ENCODE measurements around the gene PTPRK.
A peak's percentile ranks its signal among the peaks of the same experiment; 100 is the strongest.
"Not testable (repeated sequence)": the region's sequence is repeated elsewhere in the genome, so short reads cannot be mapped to it uniquely, and the experiment has no call there.

PTPRK gene

DNA sequence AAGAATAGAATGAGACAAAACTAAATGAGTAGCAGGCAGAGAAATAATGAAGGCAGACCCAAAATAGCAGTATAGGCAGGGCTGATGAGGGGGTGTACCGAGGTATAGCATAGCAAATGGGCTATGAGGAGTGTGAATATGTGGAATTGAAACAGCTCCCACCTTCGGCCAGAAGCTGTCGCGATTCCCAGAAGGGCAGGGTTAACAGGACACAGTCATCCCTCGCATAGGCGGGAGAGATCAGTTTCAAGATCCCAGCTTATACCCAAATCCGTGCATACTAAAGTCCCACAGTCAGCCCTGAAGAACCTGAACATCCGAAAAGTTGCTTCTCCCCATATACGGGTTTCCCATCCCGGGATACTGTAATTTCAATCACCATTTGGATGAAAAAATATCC lies 82.7 kb downstream of the PTPRK start:
- DNase-seq, result no peak

DNA sequence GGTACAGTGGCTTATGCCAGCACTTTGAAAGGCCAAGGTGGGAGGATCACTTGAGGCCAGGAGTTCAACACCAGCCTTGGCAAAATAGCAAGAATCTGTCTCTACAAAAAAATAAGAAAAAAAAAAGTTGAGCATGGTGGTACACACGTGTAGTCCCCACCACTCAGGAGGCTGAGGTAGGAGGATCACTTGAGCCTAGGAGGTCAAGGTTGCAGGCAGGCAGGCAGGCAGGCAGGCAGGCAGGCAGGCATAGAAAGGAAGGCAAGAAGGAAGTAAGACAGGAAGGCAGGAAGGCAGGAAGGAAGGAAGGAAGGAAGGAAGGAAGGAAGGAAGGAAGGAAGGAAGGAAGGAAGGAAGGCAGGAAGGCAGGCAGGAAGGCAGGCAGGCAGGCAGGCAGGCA lies 85.6 kb downstream of the PTPRK start:
- DNase-seq, result not testable (repeated sequence)

DNA sequence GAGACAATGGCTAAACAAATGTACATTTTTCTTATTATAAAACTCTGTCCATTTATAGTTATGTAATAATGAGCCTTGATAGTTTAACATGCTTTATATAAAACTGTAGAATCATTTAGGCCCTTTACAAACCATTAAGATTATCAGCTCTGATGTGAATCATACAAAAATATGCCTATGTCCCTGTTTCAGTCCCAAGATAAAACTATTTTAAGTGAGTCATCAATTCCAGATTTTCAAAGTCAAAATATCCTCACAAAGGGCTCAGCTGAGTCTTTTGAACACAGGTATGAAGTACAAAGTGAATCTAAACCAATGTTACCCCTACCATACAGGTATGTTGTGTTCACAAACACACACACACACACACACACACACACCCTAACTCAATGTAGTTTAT lies 88.0 kb downstream of the PTPRK start:
- DNase-seq, result peak; percentile 71

DNA sequence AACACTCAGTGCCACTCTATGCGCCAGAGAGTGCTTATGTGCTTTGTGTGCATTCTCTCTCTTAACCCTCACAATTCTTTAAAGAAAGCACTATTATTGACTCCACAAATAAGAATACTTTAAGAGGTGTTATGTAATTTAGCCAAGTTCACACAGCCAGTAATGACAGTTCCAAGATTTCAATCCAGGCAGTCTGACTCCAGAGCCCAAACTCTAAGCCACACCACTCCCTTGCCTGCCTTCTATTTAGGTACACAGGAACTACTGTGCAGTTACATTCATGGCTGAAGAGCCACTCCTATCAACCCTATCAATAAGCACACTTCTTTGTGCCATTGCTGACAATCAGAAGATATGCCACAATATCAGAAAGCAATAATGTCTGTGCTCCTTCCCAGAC lies 93.3 kb downstream of the PTPRK start:
- DNase-seq, result no peak

DNA sequence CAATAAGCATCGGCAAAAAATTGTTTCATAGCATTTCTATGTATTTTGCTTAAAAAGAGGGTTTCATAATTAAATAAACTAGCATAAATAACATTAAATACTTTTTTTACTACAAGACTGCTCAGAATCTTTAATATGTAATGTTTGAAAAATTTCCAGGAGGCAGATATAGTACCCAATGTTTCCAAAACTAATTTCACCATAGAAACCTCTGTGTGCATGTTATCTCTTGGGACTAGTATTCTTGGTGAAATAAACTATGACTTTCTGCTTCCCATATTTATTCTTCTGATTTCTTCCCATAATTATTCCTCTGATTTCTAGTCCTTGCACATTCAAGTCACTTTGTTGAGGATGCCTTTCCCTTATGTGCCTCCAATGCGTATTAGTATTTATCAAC lies 94.5 kb downstream of the PTPRK start:
- no peak for DNase-seq

DNA sequence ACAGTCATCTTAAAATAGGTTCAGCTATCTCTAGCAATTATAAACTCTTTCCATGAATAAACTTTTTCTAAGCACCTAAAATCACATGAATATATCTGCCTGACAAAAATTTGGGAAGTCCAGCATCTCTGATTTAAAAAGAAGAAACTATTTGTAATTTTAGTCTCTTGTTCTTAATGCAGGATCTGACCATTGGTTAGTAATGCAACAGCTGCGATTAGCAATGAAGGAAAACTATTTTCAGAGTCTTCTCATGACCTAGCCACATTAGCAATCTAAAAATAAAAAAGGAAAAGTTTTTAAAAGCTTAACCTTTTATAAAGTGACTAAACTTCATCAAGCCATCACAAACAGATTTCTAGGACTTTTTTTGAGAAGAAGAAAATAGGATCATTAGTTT lies 97.5 kb downstream of the PTPRK start:
- DNase-seq, result no peak

DNA sequence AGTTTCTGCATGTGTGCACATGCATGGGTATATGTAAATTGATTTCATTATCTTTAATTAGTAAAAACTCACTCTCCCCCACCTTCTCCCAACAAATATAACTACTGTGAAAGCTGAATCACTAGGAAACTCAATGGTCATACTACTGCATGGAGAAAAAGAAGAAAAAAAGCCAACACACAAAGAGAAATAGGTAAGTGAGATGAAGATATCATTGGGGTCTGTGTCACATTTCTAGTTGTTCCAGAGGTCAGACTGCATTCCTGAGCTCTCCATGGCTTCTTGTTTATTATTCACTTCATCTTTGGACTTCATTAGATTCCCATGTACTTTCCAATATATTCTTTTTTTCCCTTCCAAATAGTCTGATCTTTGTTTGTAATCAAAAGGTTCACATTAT lies 98.2 kb downstream of the PTPRK start:
- no peak for DNase-seq

DNA sequence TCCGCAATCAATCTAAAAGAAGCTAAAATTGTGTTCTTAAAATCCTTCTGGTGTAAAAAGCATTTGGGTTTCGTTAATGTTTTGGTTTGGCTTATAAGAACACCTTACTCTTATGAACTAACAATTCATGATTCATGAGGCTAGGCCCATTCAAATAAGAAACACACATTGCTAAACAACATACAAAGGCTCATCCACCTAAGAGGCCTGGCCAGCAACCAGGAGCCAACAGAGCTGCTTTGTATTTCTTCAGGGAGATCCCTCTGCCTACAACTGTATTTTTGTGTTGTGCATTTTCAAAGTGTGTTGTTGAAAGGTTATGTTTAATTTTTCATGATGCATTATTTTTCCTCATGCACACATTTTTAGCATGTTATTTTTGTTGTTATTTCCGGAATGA lies 98.6 kb downstream of the PTPRK start:
- DNase-seq, result no peak

DNA sequence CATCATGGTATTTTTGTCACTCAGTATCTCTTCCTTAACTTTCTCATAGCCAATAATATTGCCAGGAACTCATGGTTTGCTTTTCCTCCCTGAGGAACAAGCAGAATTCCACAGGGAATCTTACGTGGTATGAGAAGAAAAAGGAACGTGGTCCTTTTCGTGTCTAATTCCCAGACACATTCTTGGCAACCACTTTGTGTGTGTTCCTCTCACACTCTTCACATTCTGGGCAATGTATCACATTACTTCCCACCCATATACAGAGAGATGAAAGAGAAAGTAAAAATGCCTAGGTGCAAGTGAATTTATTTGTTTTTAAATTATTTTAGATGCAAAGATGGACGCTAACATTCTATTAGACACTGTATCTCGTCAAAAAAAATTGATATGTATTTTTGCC lies 102.7 kb downstream of the PTPRK start:
- peak; percentile 20 for DNase-seq

DNA sequence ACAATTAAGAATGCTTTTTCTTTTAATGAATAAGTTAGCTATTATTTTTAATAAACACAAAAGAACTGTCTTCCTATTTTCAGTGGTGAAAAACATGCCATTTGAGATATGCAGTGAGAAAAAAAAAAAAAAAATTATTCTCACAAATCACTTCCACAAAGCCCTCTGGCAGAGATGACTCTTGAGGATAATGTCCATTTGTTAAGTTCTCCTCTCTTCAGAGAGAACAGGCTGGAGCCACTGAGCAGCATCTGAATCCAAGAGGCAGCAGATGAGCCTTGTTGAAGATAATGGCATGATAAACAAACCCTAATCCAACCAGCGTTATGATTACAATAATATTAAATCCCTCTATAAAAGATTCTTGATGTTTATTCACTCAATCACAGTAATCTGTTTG lies 105.0 kb downstream of the PTPRK start:
- DNase-seq, result no peak

DNA sequence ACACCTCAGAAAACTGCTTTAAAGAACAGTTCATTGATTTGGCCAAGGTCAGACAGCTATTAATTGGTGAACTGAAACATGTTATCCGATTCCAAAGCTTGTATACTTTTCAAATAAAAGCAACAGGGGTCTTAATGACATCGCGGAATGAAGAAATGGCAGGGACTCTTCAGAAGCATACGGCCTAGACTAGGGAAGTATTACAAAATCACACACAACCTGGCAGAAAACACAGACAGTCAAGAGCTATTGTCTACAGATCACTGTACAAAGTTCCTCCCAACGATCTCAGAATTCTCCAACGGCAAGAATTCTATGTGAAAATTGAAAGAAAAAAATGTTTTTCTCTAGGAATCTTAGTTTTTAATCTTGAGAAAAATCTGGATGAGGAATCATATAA lies 105.5 kb downstream of the PTPRK start:
- no peak for DNase-seq

DNA sequence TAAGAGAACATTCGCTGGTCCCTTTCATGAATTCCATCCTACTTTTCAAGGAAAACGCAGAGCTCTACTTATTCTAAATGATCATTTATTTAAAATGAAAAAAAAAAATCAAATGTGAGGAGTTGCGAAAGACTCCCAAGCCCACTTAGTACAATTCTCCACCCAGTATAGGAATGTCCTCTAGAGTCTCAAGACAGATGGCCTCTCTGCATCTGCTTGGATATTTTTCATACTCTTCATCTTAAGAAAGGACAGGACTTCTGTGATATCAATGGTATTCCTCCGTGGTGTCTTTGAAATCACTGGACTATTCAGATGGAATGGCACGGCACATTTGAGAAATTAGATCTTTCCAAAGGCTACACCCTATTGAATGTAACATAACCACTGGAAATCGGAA lies 107.1 kb downstream of the PTPRK start:
- DNase-seq, result no peak

DNA sequence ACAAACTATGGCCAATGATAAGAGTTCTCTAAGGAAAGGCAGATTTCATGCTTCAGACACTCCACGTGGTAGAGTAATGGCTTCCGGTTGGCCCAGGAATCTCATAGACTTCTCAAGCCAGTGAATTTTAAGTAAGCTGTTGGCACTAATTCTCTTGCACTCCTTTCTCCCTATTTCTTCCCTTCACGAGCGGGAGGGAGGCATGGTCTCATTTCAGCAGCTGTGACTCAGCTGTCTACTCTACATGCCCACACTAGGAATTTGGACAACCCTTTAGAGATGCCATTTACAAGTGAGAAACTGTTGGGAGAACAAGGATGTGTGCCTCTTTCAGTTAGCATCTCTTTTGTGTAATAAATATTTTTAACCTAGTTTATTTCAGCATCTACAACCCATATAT lies 107.7 kb downstream of the PTPRK start:
- no peak for DNase-seq

DNA sequence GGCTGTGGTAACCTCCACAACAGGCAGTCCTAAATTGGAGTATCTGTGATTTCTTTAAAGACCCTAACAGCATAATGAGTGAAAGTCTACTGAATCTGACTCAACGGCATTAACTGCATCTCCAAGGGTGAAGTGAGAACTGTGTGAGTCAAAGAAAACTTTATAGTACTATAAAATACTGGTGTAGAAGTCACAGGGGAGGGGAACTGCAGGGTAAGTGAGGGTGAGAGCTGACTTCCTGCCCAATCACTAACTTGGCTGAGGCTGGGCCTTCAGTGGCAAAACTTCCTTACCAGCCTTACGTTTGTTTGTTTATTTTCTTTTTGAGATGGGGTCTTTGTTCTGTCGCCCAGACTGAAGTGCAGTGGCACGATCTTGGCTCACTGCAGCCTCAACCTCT lies 109.8 kb downstream of the PTPRK start:
- no peak for DNase-seq

DNA sequence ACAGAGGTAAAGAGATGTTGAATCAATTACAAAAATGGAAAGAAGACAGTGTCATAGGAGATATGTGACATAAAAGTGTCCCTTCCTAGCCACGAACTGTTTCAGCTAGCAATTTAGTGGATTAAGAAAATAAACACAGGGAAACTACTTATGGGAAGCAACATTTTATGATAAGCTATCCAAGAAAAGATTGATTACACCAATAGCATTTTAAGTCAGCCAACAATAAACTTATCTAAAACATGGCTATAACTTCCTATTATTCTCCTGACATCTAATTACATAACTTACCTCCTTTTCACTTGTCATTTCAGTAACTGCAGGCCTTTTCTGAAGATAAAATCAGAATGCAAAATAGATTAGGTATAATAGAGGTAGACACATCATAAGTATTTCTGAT lies 111.4 kb downstream of the PTPRK start:
- DNase-seq, result no peak

DNA sequence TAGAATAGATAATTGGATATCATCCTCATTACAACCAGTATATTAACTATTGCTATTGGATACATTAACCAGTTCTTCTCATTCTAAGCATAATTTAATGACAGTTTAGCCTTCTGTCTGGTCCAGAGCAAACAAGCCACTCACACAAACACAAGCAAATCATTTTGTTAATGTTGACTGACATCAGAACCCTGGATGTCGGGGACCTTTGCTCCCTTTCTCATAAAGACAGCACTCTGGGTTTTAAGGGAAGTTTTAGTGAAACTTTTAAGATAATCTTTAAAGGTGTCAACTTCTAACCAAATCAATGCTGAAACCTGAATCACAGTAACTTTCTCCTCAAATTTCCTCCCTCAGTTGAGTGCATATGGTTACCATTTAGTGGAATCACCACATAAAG lies 113.9 kb downstream of the PTPRK start:
- DNase-seq, result no peak

DNA sequence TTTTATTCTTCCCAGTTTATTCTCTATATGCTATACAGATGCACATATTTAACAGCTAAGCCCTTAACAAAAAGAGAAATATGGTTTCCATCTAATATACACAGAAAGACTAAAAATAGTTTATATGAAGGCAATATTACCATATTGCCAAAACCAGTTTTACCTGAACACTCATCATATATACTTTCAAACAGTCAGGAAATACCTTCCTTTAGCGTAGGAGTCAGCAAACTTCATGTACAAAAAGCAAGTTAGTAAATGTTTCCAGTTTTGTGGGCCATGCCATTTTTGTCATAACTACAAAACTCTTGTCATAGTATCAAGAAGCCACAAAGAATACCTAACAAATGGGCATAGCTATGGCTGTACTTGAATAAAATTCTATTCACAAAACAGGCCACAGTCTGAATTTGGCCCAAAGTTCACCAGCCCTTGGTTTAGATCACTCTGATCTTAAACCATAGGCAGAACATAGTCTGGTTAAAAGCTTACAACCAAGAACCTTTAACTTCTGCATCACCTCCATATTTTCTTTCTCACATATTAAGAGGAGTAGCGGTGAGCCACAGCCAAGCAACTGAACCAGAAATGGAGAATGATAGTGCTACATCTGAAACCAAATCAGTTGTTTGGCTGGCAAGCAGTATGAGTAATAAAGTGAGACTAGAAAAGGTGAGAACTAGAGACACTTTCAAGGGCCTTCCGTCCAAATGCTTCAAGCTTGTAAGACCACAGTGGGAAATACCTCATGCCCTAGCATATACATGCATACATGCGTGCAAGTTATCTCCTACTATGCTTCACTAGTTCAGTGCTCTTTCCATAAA lies 116.6 kb downstream of the PTPRK start:
- DNase-seq, result no peak

DNA sequence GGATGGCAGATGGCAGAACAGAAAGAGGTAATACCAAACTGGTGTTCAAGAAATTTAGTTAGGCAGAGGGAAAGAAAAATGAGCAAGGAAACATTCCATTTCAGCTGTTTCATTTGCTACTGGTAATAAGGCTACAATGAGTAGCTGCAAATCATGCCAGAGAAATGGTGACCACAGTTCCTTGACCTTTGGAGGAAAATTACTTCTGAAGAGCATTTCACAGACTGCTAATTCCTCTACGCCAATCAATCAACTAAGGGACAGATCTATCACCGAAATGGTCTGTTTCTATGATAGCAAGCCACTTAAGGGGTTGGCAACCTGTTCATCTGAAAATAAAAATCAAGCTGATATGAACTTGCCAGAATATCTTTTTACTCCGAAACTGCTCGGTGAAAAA lies 119.5 kb downstream of the PTPRK start:
- peak; percentile 24 for DNase-seq

DNA sequence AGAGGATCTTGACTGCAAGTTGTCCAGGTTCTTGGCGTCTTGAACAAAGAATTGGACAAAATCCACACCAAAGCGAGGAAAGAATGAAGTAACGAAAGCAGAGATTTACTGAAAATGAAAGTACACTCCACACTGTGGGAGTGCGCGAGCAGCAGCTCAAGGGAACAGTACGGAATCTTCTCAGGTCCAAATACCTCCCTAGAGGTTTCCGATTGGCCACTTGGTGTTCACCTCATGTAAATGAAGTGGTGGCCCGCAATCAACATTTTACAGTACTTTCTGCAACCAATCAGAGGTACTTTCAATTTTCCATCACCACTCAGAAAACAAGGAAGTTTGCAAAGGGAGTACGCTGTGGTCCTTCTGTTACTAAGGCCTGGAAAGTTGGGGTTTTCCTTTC lies 122.4 kb downstream of the PTPRK start:
- peak; percentile 20 for DNase-seq

DNA sequence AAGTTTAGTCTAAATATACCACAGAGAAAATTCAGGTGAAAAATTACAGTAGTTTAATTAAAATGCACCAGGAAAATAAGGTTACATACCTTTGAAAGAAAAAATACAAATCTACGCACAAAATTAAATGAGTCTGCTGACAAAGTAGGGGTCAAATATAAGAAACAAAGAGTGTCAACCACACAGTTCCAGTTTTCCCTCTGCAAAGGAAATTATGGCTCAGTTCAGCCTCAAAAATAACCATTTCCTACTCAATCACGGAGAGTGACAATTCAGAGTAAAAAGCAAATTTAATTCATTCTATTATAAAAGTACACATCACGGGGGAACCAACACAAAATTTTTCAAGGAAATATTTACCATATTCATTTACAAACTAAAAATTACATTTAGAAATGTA lies 124.8 kb downstream of the PTPRK start:
- no peak for DNase-seq

DNA sequence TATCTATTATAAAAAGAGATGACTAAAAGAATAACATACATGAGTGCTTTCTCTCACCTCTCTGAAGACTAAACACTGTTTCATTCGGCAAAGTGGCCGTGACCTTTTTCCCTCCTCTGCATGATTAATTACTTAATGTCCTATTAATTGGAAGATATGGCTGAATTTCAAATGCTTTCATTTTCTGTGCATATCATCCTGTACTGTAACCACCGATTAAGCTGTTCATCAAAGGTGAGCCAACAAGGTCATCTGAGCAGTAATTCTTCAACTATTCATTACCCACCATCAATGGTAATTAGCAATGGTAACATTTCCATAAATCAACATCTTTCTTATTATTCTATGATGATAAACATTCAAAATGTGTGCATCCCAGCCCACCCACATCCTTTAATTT lies 125.2 kb downstream of the PTPRK start:
- no peak for DNase-seq

DNA sequence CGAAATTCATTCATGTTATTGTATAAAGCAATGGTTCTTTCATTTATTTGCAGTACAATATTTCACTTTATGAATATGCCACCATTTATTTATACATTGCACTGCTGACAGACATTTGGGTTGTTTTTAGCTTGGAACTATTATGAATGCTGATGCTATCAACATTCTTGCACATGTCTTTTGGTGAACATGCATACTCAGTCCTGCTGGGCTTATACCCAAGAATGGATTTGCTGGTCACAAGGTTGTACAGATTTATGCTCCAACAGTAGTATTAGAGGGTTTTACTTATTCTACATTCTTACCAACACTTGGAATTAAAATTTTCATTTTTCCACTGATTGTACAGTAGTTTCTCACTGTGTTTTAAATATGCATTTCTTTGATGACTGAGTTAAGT lies 126.2 kb downstream of the PTPRK start:
- DNase-seq, result peak; percentile 29

DNA sequence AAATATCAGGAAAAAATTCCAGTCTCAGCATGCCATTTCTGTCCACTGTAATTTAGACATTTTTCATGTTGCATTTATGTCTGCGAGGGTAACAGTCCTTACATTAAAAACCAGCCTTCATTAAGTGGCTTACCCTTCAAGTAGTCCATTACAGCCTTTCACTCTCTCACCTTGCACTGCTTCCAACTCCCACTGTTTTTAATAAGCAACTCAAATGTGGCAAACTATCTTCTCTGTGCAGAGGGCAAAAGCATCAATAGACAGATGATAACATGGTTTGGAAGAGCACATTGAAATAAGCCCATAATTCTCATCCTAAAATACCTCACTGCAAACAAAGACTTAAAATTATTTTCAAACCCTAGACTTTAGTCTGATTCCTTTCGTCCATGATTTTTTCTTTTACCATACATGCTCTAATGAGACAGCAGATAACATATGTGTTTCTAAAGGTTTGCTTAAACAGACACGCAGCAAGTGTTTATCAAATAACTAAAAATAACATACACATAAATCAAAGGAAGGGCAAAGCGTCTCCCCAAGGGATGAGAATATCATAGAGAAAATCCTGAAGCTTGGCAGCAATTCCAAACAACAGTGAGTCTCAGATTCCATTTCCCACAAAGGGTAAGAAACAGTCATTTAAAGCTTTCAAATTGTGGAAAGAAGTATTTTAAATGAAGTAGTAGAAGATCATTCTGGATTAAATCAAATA lies 130.4 kb downstream of the PTPRK start:
- DNase-seq, result peak; percentile 16

DNA sequence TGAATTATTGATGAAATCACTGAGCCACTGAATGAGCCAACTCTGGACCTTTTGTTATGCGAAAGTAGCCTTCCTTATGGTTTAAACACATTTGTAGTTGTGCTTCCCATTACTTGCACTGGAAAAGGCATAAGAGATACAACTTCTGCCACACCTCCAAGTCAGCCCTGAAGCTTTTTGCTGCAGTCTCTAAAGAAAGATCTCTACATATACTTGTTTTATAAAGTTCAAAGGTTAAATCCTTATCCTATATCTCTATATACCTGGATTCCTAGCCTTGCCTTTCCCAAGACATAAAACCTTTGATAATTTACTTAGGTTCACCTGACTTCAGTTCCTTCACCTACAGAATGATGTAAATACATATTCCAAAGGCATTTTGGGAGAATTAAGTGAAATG lies 132.0 kb downstream of the PTPRK start:
- no peak for DNase-seq

DNA sequence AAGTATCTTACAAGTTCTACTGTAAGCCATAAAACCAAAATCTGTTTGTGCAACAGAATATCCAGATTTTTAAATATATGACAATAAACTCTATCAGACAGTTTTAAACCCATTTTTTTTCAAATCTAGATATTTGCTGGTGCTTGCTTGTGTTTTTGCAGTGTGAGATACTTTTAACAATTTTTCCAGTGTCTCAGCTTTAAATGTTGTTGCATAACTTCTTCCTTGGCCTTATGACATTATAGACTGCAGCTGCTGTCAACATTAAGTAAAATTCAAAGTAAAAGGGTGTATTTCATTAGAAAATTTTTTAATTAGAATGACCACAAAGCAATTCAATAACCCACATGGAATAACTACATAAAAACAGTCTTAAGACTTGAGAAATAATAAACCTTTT lies 139.5 kb downstream of the PTPRK start:
- no peak for DNase-seq

Data from fibroblast of upper back skin (primary cell).